Hematopoietic multipotent progenitor cell treated with erythropoietin and hydrocortisone succinate and interleukin-3 and kit ligand, for 6 days (in vitro differentiated cells): ENCODE data around the gene ITPR1.
"Not testable (repeated sequence)": the region's sequence is repeated elsewhere in the genome, so short reads cannot be mapped to it uniquely, and the experiment has no call there.

ENCODE experiments used
- DNase-seq: peaks from one replicate; pipeline ENCODE4 v3.0.0-alpha.2; 2015

The ITPR1 gene

GRCh38 chr3:4493014-4493940, at the start of gene ITPR1:
ITPR1 (plus strand) TSS chr3:4493348; CDS start chr3:4516492, 23,144 bp downstream.
- peak; percentile 99 for DNase-seq

GRCh38 chr3:4447295-4447999, 45.7 kb upstream of the ITPR1 start:
- peak; percentile 42 for DNase-seq

- DNase-seq: no peak
Measured at GRCh38 chr3:4448187-4448586, 45.0 kb upstream of the ITPR1 start.

- DNase-seq: peak; percentile 28
Measured at GRCh38 chr3:4449043-4449805, 43.9 kb upstream of the ITPR1 start.

GRCh38 chr3:4454142-4454541, 39.0 kb upstream of the ITPR1 start:
- no peak for DNase-seq

- DNase-seq: not testable (repeated sequence)
Measured at GRCh38 chr3:4456780-4457179, 36.4 kb upstream of the ITPR1 start.

- no peak for DNase-seq
Measured at GRCh38 chr3:4458961-4459360, 34.2 kb upstream of the ITPR1 start.

GRCh38 chr3:4460334-4460733, 32.8 kb upstream of the ITPR1 start:
- DNase-seq: no peak

GRCh38 chr3:4461468-4462090, 31.6 kb upstream of the ITPR1 start:
- DNase-seq: peak; percentile 38

GRCh38 chr3:4462369-4463040, 30.6 kb upstream of the ITPR1 start:
- peak; percentile 77 for DNase-seq

- DNase-seq: peak; percentile 55
Measured at GRCh38 chr3:4464576-4464975, 28.6 kb upstream of the ITPR1 start.

- peak; percentile 93 for DNase-seq
Measured at GRCh38 chr3:4466741-4467521, 26.2 kb upstream of the ITPR1 start, which contains the start of gene SUMF1. SUMF1 (minus strand) TSS chr3:4467269; CDS start chr3:4467245, 24 bp downstream.

- DNase-seq: no peak
Measured at GRCh38 chr3:4467522-4467867, 25.7 kb upstream of the ITPR1 start.

GRCh38 chr3:4471907-4472306, 21.2 kb upstream of the ITPR1 start:
- DNase-seq: no peak

GRCh38 chr3:4472312-4472711, 20.8 kb upstream of the ITPR1 start:
- no peak for DNase-seq

- DNase-seq: no peak
Measured at GRCh38 chr3:4472766-4473165, 20.4 kb upstream of the ITPR1 start.

GRCh38 chr3:4474683-4475490, 18.3 kb upstream of the ITPR1 start:
- DNase-seq: peak; percentile 63

- no peak for DNase-seq
Measured at GRCh38 chr3:4475804-4476203, 17.3 kb upstream of the ITPR1 start.

GRCh38 chr3:4476496-4476895, 16.7 kb upstream of the ITPR1 start:
- DNase-seq: no peak

- peak; percentile 45 for DNase-seq
Measured at GRCh38 chr3:4478261-4478660, 14.9 kb upstream of the ITPR1 start.

- no peak for DNase-seq
Measured at GRCh38 chr3:4491855-4492207, 1.3 kb upstream of the ITPR1 start.
